ENCODE results near the gene GABRG3. TPM values are rescaled to one million over a fixed set of nuclear protein-coding genes. Genes with fewer than 3 reads are reported as not detected.

Gene GABRG3
- total and polyA plus RNA-seq, 4 experiments from 2014 or later = not detected

- POLR2A ChIA-PET (ENCODE audit: partially characterized antibody) = no interaction called here
- no peak for DNase-seq
Measured at GRCh38 chr15:27046880-27047279, 75.9 kb downstream of the GABRG3 start.

DNA sequence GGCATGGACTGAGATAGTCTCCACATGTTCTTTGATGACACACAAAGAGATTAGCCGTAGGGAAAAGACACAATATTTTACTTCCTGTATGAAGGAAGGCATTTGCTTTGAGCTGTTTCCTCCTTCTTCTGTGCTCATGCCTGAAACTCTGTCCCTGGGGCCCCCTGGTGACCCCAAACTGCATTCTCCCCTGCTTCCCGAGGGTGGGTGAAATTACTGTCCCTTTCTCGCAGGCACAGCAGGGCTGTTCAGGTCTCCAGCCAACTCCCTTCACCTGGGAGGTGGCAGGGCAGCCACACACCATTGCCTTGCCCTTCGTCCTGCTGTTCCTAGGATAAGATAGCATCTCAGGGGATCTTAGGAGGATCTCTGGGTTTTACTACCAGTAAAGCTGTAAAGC is 79.2 kb downstream of the GABRG3 start:
- no peaks in the 10 kb centered on the region for H3K36me3 ChIP-seq (ENCODE audit: insufficient read depth, low read length)
- H3K4me1 ChIP-seq (ENCODE audit: insufficient read depth, low read length) = no peaks in the 10 kb centered on the region
- Mint-ChIP-seq H3K27me3 (no peaks in the 10 kb centered on the region), H3K4me3 (no peak overlapping the region), H3K36me3 (no peaks in the 10 kb centered on the region), H3K4me1 (no peaks in the 10 kb centered on the region), H3K27ac (no peak overlapping the region), H3K9me3 (peaks cover 0 to 12% (median 2%) of the 10 kb centered on the region in 8 donors)
- ChIA-PET POLR2A (ENCODE audit: partially characterized antibody) (no interaction called here), CTCF (ENCODE audit: partially characterized antibody) (no interaction called here)
- DNase-seq = no peak
- intact Hi-C loops (cut with micrococcal nuclease) = no loop called here
- no peak overlapping the region for H3K4me3 ChIP-seq (ENCODE audit: low read length in 2 of 2)
- H3K9me3 ChIP-seq (ENCODE audit: control insufficient read depth in 1 of 2, low read length in 2 of 2) = no peaks in the 10 kb centered on the region
- no peak overlapping the region for H3K27ac ChIP-seq (ENCODE audit: low read depth, low read length)
- H3K27me3 ChIP-seq (ENCODE audit: insufficient read depth, low read length) = no peaks in the 10 kb centered on the region

More at GRCh38 chr15:27046880-27047279, 75.9 kb downstream of the GABRG3 start:
- Mint-ChIP-seq H3K36me3 (no peaks in the 10 kb centered on the region), H3K27ac (no peak overlapping the region), H3K27me3 (no peaks in the 10 kb centered on the region), H3K4me1 (no peaks in the 10 kb centered on the region), H3K4me3 (no peak overlapping the region), H3K9me3 (peaks cover 0 to 12% (median 2%) of the 10 kb centered on the region in 8 donors)
- intact Hi-C loops (cut with micrococcal nuclease) = no loop called here
- Histone ChIP-seq H3K4me1 (ENCODE audit: insufficient read depth, low read length) (no peaks in the 10 kb centered on the region), H3K36me3 (ENCODE audit: insufficient read depth, low read length) (no peaks in the 10 kb centered on the region), H3K27me3 (ENCODE audit: insufficient read depth, low read length) (no peaks in the 10 kb centered on the region), H3K9me3 (ENCODE audit: control insufficient read depth in 1 of 2, low read length in 2 of 2) (no peaks in the 10 kb centered on the region), H3K4me3 (ENCODE audit: low read length in 2 of 2) (no peak overlapping the region), H3K27ac (ENCODE audit: low read depth, low read length) (no peak overlapping the region)
- CTCF ChIA-PET (ENCODE audit: partially characterized antibody) = no interaction called here

GRCh38 chr15:27054426-27054825 is 83.4 kb downstream of the GABRG3 start:
- Mint-ChIP-seq H3K27ac (no peak overlapping the region), H3K9me3 (peaks cover 0 to 7% (median 0%) of the 10 kb centered on the region in 8 donors), H3K4me1 (no peaks in the 10 kb centered on the region), H3K4me3 (no peak overlapping the region), H3K27me3 (no peaks in the 10 kb centered on the region), H3K36me3 (no peaks in the 10 kb centered on the region)
- no peak for DNase-seq
- Histone ChIP-seq H3K27me3 (ENCODE audit: insufficient read depth, low read length) (no peaks in the 10 kb centered on the region), H3K4me1 (ENCODE audit: insufficient read depth, low read length) (no peaks in the 10 kb centered on the region), H3K36me3 (ENCODE audit: insufficient read depth, low read length) (no peaks in the 10 kb centered on the region), H3K27ac (ENCODE audit: low read depth, low read length) (no peak overlapping the region), H3K9me3 (ENCODE audit: control insufficient read depth in 1 of 2, low read length in 2 of 2) (no peaks in the 10 kb centered on the region), H3K4me3 (ENCODE audit: low read length in 2 of 2) (no peak overlapping the region)
- CTCF ChIA-PET (ENCODE audit: partially characterized antibody) = no interaction called here
- POLR2A ChIA-PET (ENCODE audit: partially characterized antibody) = no interaction called here
- intact Hi-C loops (cut with micrococcal nuclease) = no loop called here

- Mint-ChIP-seq H3K36me3 (no peaks in the 10 kb centered on the region), H3K27ac (no peak overlapping the region), H3K4me3 (no peak overlapping the region), H3K4me1 (no peaks in the 10 kb centered on the region), H3K27me3 (no peaks in the 10 kb centered on the region), H3K9me3 (peaks cover 0 to 7% (median 1%) of the 10 kb centered on the region in 8 donors)
- H3K36me3 ChIP-seq (ENCODE audit: insufficient read depth, low read length) = no peaks in the 10 kb centered on the region
- H3K27ac ChIP-seq (ENCODE audit: low read depth, low read length) = no peak overlapping the region
- ChIA-PET CTCF (ENCODE audit: partially characterized antibody) (interaction anchor here (2.4 kb wide), 1 partner anchor 10 kb away, joined by 7 read pairs; no protein-coding TSS in a partner anchor), POLR2A (ENCODE audit: partially characterized antibody) (no interaction called here)
- no peak for DNase-seq
- intact Hi-C loops (cut with micrococcal nuclease) = no loop called here
- H3K4me1 ChIP-seq (ENCODE audit: insufficient read depth, low read length) = no peaks in the 10 kb centered on the region
- H3K27me3 ChIP-seq (ENCODE audit: insufficient read depth, low read length) = no peaks in the 10 kb centered on the region
- no peaks in the 10 kb centered on the region for H3K9me3 ChIP-seq (ENCODE audit: control insufficient read depth in 1 of 2, low read length in 2 of 2)
- H3K4me3 ChIP-seq (ENCODE audit: low read length in 2 of 2) = no peak overlapping the region
Measured at GRCh38 chr15:27057904-27058645, 87.1 kb downstream of the GABRG3 start.

DNA sequence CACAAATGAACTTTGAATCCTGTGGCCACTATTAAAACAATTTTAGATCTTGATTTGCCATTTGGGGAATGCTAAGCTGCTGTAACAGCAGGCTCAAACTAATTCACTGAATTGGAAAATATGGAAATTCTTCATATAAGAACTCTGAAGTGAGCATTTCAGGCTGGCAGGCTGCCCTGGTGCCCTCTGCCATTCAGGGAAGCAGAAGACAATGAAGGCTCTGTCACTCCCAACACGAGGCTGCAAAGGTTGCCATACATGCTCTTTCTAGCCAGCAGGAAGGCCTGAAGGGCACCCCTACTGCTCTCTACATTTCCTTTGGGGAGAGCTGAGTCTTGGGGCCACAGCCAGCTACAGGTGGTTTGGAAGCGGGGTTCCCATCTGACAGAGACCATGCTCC is 88.0 kb downstream of the GABRG3 start:
- DNase-seq = no peak
- Mint-ChIP-seq H3K9me3 (peaks cover 0 to 6% (median 1%) of the 10 kb centered on the region in 8 donors), H3K4me1 (no peaks in the 10 kb centered on the region), H3K27me3 (no peaks in the 10 kb centered on the region), H3K36me3 (no peaks in the 10 kb centered on the region), H3K4me3 (no peak overlapping the region), H3K27ac (no peak overlapping the region)
- intact Hi-C loops (cut with micrococcal nuclease) = no loop called here
- Histone ChIP-seq H3K36me3 (ENCODE audit: insufficient read depth, low read length) (no peaks in the 10 kb centered on the region), H3K9me3 (ENCODE audit: control insufficient read depth in 1 of 2, low read length in 2 of 2) (no peaks in the 10 kb centered on the region), H3K4me1 (ENCODE audit: insufficient read depth, low read length) (no peaks in the 10 kb centered on the region), H3K27me3 (ENCODE audit: insufficient read depth, low read length) (no peaks in the 10 kb centered on the region), H3K27ac (ENCODE audit: low read depth, low read length) (no peak overlapping the region), H3K4me3 (ENCODE audit: low read length in 2 of 2) (no peak overlapping the region)
- ChIA-PET POLR2A (ENCODE audit: partially characterized antibody) (no interaction called here), CTCF (ENCODE audit: partially characterized antibody) (interaction anchor here (0.7 to 2.4 kb wide), 2 partner anchors 10 to 19 kb away, joined by 3 to 7 read pairs; no protein-coding TSS in a partner anchor)

- no peaks in the 10 kb centered on the region for H3K36me3 Mint-ChIP-seq
- H3K4me1 Mint-ChIP-seq = no peaks in the 10 kb centered on the region
- no peak overlapping the region for H3K27ac Mint-ChIP-seq
- no peak overlapping the region for H3K4me3 Mint-ChIP-seq
- Histone ChIP-seq H3K27me3 (ENCODE audit: insufficient read depth, low read length) (no peaks in the 10 kb centered on the region), H3K27ac (ENCODE audit: low read depth, low read length) (no peak overlapping the region), H3K4me1 (ENCODE audit: insufficient read depth, low read length) (no peaks in the 10 kb centered on the region), H3K9me3 (ENCODE audit: control insufficient read depth in 1 of 2, low read length in 2 of 2) (no peaks in the 10 kb centered on the region), H3K36me3 (ENCODE audit: insufficient read depth, low read length) (no peaks in the 10 kb centered on the region), H3K4me3 (ENCODE audit: low read length in 2 of 2) (no peak overlapping the region)
- no peaks in the 10 kb centered on the region for H3K27me3 Mint-ChIP-seq
- no peak for DNase-seq
- intact Hi-C loops (cut with micrococcal nuclease) = no loop called here
- CTCF ChIA-PET (ENCODE audit: partially characterized antibody) = interaction anchor here (2.4 kb wide), 1 partner anchor 11 kb away, joined by 7 read pairs; no protein-coding TSS in a partner anchor
- H3K9me3 Mint-ChIP-seq = peaks cover 0 to 6% (median 2%) of the 10 kb centered on the region in 8 donors
- POLR2A ChIA-PET (ENCODE audit: partially characterized antibody) = no interaction called here
Measured at GRCh38 chr15:27059610-27060202, 88.7 kb downstream of the GABRG3 start.

- H3K9me3 ChIP-seq (ENCODE audit: control insufficient read depth in 1 of 2, low read length in 2 of 2) = no peaks in the 10 kb centered on the region
- no peaks in the 10 kb centered on the region for H3K4me1 ChIP-seq (ENCODE audit: insufficient read depth, low read length)
- H3K27me3 ChIP-seq (ENCODE audit: insufficient read depth, low read length) = no peaks in the 10 kb centered on the region
- H3K27ac ChIP-seq (ENCODE audit: low read depth, low read length) = no peak overlapping the region
- H3K4me1 Mint-ChIP-seq = no peaks in the 10 kb centered on the region
- intact Hi-C loops (cut with micrococcal nuclease) = no loop called here
- no peak for DNase-seq
- no peaks in the 10 kb centered on the region for H3K36me3 ChIP-seq (ENCODE audit: insufficient read depth, low read length)
- H3K4me3 Mint-ChIP-seq = no peak overlapping the region
- H3K27ac Mint-ChIP-seq = no peak overlapping the region
- H3K9me3 Mint-ChIP-seq = peaks cover 2 to 15% (median 7%) of the 10 kb centered on the region in 8 donors
- no peaks in the 10 kb centered on the region for H3K27me3 Mint-ChIP-seq
- CTCF ChIA-PET (ENCODE audit: partially characterized antibody) = no interaction called here
- H3K4me3 ChIP-seq (ENCODE audit: low read length in 2 of 2) = no peak overlapping the region
- no peaks in the 10 kb centered on the region for H3K36me3 Mint-ChIP-seq
- POLR2A ChIA-PET (ENCODE audit: partially characterized antibody) = no interaction called here
Measured at GRCh38 chr15:27061739-27062138, 90.8 kb downstream of the GABRG3 start.

All from CD4-positive, alpha-beta memory T cell (primary cell).